ENCODE measurements around the gene FGF14.

FGF14 gene

DNA sequence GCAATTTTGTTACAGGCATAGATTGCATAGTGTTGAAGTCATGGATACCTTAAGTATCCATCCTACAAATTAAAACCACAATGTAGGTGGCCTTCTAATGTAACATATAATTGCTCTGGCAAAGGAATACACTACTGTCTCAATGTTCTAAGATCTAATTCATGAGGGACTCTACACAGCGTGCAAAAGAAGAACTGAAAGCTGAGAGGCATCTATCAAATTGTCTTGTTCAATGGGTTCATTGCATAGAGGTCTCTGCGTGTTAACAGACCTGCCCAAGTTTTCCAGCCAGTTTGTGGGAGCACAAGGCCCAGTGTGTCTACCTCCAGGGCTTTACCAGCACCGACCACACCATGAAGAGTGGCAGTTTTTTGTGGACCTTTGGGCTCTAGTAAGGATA, 498.0 kb downstream of the FGF14 start:
- no peak for ATAC-seq (ENCODE audit: low read depth)

GRCh38 chr13:101898676-101899075, 503.2 kb downstream of the FGF14 start:
- H3K36me3 ChIP-seq (ENCODE audit: low read depth): no peaks in the 10 kb centered on the region
- H3K27me3 ChIP-seq (ENCODE audit: insufficient read depth, poor library complexity, severe bottlenecking): peaks cover 19% of the 10 kb centered on the region
- H3K27ac ChIP-seq (ENCODE audit: poor library complexity, severe bottlenecking): no peak overlapping the region
- H3K4me3 ChIP-seq (ENCODE audit: severe bottlenecking): no peak overlapping the region
- DNase-seq (ENCODE audit: low spot score) (no peak), ATAC-seq (ENCODE audit: low read depth) (no peak)
- no peak for TF ChIP-seq CTCF (IDR thresholded peaks at IDR 0.05; ENCODE audit: poor library complexity, severe bottlenecking)
- H3K4me1 ChIP-seq (ENCODE audit: insufficient read depth, poor library complexity, severe bottlenecking): no peaks in the 10 kb centered on the region
- no peaks in the 10 kb centered on the region for H3K9me3 ChIP-seq (ENCODE audit: severe bottlenecking)

More for the DNA sequence above, 498.0 kb downstream of the FGF14 start:
- H3K4me1 ChIP-seq (ENCODE audit: insufficient read depth, poor library complexity, severe bottlenecking): no peaks in the 10 kb centered on the region
- DNase-seq (ENCODE audit: low spot score): no peak
- H3K36me3 ChIP-seq (ENCODE audit: low read depth): no peaks in the 10 kb centered on the region
- H3K27me3 ChIP-seq (ENCODE audit: insufficient read depth, poor library complexity, severe bottlenecking): peaks cover 24% of the 10 kb centered on the region
- TF ChIP-seq CTCF (IDR thresholded peaks at IDR 0.05; ENCODE audit: poor library complexity, severe bottlenecking): no peak
- no peaks in the 10 kb centered on the region for H3K9me3 ChIP-seq (ENCODE audit: severe bottlenecking)
- no peak overlapping the region for H3K4me3 ChIP-seq (ENCODE audit: severe bottlenecking)
- H3K27ac ChIP-seq (ENCODE audit: poor library complexity, severe bottlenecking): no peak overlapping the region

GRCh38 chr13:101896541-101896940, 505.3 kb downstream of the FGF14 start:
- peaks cover 11% of the 10 kb centered on the region for H3K27me3 ChIP-seq (ENCODE audit: insufficient read depth, poor library complexity, severe bottlenecking)
- DNase-seq (ENCODE audit: low spot score) (no peak), ATAC-seq (ENCODE audit: low read depth) (no peak)
- no peak for TF ChIP-seq CTCF (IDR thresholded peaks at IDR 0.05; ENCODE audit: poor library complexity, severe bottlenecking)
- no peaks in the 10 kb centered on the region for H3K4me1 ChIP-seq (ENCODE audit: insufficient read depth, poor library complexity, severe bottlenecking)
- H3K4me3 ChIP-seq (ENCODE audit: severe bottlenecking): no peak overlapping the region
- no peaks in the 10 kb centered on the region for H3K36me3 ChIP-seq (ENCODE audit: low read depth)
- H3K9me3 ChIP-seq (ENCODE audit: severe bottlenecking): no peaks in the 10 kb centered on the region
- no peak overlapping the region for H3K27ac ChIP-seq (ENCODE audit: poor library complexity, severe bottlenecking)

GRCh38 chr13:101893021-101893420, 508.8 kb downstream of the FGF14 start:
- H3K36me3 ChIP-seq (ENCODE audit: low read depth): no peaks in the 10 kb centered on the region
- TF ChIP-seq CTCF (IDR thresholded peaks at IDR 0.05; ENCODE audit: poor library complexity, severe bottlenecking): no peak
- no peak overlapping the region for H3K27ac ChIP-seq (ENCODE audit: poor library complexity, severe bottlenecking)
- no peaks in the 10 kb centered on the region for H3K4me1 ChIP-seq (ENCODE audit: insufficient read depth, poor library complexity, severe bottlenecking)
- ATAC-seq (ENCODE audit: low read depth): no peak
- peaks cover 3% of the 10 kb centered on the region for H3K27me3 ChIP-seq (ENCODE audit: insufficient read depth, poor library complexity, severe bottlenecking)
- DNase-seq (ENCODE audit: low spot score): no peak
- no peaks in the 10 kb centered on the region for H3K9me3 ChIP-seq (ENCODE audit: severe bottlenecking)
- H3K4me3 ChIP-seq (ENCODE audit: severe bottlenecking): no peak overlapping the region

- Histone ChIP-seq H3K9me3 (ENCODE audit: severe bottlenecking) (no peaks in the 10 kb centered on the region), H3K27me3 (ENCODE audit: insufficient read depth, poor library complexity, severe bottlenecking) (peaks cover 3% of the 10 kb centered on the region), H3K27ac (ENCODE audit: poor library complexity, severe bottlenecking) (no peak overlapping the region), H3K4me1 (ENCODE audit: insufficient read depth, poor library complexity, severe bottlenecking) (no peaks in the 10 kb centered on the region), H3K4me3 (ENCODE audit: severe bottlenecking) (no peak overlapping the region), H3K36me3 (ENCODE audit: low read depth) (no peaks in the 10 kb centered on the region)
- DNase-seq (ENCODE audit: low spot score) (no peak), ATAC-seq (ENCODE audit: low read depth) (no peak)
- TF ChIP-seq CTCF (IDR thresholded peaks at IDR 0.05; ENCODE audit: poor library complexity, severe bottlenecking): no peak
These were observed 509.6 kb downstream of the FGF14 start for GRCh38 chr13:101892296-101892695.
